Stimulated activated CD8-positive, alpha-beta memory T cell treated with anti-CD3 and anti-CD28 coated beads, Interleukin-15, amount 100 ng/mL, for 1 hour (primary cell): Measurements from ENCODE around the gene INAVA.

ENCODE experiments used
- DNase-seq: peaks from one replicate; pipeline ENCODE4 v3.0.0-alpha.2; 2020; ENCODE audit warnings: low read depth

INAVA gene, protein sequence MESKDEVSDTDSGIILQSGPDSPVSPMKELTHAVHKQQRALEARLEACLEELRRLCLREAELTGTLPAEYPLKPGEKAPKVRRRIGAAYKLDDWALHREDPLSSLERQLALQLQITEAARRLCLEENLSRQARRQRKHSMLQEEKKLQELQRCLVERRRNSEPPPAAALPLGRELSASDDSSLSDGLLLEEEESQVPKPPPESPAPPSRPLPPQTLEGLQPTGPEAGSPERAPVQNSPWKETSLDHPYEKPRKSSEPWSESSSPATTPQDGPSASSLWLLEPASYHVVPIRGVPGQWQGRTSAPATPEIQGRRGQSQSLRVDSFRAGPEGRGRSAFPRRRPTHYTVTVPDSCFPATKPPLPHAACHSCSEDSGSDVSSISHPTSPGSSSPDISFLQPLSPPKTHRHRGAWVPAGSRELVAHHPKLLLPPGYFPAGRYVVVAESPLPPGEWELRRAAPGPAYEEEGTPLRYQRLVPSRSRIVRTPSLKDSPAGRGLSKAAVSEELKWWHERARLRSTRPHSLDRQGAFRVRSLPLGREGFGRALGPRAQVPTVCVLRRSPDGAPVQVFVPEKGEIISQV

DNA sequence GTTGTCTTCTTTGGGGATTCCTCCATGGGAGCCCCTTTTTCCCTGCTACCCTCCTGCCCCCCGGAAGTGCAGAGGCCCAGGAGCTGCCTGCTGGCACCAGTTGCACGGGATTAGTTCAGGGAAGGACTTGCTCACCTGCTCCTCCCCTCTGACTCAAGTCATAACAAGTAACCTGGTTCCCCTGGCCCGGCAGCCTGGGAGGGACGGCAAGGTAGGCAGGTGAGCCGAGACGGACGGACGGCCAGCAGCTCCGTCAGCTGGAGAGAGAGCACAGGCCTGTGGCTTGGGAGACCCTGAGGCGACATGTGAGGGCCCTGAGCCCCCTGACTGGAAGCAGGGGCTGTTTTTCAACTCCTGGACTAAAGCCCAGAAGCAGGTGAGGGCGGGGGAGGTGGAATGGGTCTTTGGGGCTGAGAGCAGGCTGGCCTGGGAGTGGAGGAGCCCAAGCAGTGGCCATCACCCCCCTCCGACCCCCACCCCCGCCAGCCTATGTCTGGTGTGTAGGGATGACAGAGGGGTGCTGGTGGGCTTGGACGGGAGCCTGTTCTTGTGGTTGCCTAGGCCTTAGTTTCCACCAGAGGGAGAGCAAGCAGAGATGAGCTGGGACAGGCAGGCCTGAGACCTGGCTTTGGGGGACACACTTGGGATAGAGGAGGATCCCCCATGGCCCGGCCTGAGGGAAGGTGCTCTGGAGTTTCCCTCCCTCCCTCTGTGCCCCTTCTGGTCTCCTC, at the start of gene INAVA:
Gene INAVA (plus strand): TSS at position 189 of the 731 bp plus-strand sequence. CDS start 3,501 bp downstream, outside the sequence.
- DNase-seq, result no peak

- no peak for DNase-seq
Measured at GRCh38 chr1:200845360-200845759, 49.3 kb upstream of the INAVA start.

DNA sequence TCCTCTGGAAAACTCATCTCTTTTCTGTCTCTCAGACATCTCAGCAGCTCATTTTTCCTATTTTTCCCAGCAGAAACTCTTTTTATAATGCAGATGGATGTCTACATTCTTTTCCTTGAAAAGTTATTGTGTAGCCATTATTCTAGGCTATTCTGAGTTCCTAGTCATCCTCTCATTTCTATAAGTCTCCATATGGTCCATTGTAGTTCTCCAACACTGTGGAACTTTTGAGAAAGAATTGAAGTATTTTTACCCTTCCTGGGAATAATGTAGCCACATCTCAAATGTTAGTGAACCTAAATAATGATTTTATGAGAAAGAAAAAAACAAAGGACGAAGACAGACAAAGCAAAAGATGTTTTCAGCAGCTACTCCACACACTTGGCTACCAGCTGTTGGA, 48.3 kb upstream of the INAVA start:
- DNase-seq, result no peak

DNA sequence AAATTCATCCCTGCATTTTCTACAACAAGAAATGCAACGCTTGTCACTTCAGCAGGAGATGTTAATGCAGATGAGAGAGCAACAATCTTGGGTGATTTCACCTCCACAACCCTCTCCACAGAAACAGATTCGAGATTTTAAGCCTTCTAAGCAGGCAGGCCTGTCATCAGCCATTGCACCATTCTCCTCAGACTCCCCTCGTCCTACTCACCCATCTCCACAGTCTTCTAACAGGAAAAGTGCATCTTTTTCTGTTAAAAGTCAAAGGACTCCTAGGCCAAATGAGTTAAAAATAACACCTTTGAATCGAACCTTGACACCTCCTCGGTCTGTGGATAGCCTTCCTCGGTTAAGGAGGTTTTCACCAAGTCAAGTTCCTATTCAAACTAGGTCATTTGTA, 45.3 kb upstream of the INAVA start:
- DNase-seq, result no peak

- no peak for DNase-seq
Measured at GRCh38 chr1:200850554-200850953, 44.1 kb upstream of the INAVA start.

GRCh38 chr1:200856716-200857357, 37.9 kb upstream of the INAVA start:
- DNase-seq, result no peak

DNA sequence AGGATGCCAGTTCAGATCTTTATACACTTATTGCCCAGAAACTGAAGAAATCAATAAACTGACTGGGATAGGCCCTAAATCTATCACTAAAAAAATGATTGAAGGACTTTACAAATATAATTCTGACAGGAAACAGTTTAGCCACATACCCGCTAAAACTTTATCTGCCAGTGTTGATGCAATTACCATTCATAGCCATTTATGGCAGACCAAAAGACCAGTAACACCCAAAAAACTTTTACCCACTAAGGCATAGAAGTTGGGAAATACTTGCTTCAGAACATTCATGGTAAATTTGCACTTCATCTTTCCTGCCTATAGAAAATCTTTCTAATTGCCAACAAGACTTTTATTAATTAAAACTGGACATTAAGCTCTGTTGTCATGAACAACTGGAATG, 36.9 kb upstream of the INAVA start:
- DNase-seq, result no peak

- DNase-seq, result no peak
Measured at GRCh38 chr1:200861937-200862647, 32.6 kb upstream of the INAVA start.

DNA sequence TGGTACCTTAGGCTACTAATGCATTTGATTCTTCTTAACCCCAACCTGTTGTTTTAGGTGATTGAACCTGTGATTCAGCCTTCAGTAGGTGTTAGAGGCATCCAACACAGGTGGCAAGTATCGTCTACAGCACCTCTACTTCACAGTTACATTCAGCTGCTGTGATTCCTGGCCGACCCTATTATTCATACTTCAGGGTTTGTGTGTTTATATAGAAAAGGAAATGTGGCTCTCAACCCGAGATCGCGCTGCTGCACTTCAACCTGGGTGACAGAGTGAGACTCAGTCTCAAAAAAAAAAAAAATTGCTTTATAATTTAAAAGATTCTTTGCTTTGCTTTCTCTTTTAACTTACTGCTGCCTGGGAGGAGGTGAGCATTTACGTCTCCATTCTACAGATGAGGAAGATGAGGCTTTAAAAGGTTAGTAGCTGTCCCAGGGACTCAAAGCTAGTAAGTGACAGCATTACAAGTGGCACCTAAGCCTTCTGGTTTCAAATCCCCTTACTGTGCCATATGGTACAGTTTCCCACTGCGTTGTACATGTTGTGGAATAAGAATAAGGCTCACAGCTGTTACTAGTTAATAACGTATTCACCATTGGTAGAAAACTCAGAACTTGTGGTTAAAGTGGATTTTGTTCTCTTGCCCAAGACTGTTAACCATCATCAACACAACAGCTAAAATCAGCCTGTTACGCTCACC, 31.8 kb upstream of the INAVA start:
- DNase-seq, result no peak

- no peak for DNase-seq
Measured at GRCh38 chr1:200866116-200866515, 28.6 kb upstream of the INAVA start.

DNA sequence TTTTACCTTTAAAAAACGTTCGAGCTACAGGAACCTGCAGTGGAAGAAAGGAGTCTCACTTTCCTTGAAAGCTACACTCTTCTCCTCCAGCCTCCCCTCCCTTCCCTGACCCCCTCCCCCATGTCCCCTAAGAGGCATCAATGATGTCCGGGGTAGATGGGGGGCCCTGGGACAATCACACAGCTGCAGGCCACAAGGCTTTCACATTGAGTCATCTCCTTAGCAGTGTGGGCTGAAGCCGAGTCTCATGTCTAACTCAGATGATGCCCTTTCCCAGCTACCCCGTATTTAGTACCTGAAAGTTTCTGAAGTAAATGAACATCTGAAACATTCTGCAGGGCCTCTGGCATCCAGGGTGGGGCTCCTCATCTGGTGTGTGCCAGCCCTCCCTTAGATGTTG, 28.2 kb upstream of the INAVA start:
- no peak for DNase-seq

DNA sequence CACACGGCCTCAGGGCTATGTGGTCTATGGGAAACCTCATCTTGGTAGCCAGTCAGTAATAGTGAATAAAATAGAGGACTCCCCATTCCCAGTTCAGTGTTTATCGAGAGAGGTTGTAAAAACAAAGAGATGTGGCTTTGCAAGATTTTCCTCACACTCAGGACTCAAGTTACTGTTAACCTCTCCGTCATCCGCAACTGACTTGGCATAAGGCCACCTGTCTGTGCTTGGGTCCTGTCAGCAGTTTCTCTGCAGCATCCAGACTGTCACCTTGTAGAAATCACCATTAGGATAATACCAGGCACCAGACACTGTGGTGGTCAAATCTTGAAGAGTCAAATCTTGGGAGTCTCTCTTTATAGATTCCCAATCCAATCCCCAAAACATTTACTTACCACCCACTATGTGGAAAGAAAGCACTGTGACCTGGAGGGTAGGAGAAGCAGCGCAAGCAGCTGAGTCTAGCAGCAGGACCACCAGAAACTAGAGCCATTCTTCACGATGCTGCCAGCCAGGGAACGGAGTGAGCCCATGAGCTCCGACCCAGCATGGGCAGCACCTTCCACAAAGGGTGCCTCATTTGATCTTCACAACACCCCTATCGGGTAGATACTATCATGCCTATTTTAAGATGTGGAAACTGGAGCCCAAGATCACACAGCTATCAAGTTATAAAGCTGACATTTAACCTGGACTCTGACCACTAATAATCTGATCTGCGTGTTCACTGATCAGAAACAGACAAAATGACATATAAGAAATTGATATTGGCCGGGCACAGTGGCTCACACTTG, 27.5 kb upstream of the INAVA start:
- DNase-seq, result no peak

DNA sequence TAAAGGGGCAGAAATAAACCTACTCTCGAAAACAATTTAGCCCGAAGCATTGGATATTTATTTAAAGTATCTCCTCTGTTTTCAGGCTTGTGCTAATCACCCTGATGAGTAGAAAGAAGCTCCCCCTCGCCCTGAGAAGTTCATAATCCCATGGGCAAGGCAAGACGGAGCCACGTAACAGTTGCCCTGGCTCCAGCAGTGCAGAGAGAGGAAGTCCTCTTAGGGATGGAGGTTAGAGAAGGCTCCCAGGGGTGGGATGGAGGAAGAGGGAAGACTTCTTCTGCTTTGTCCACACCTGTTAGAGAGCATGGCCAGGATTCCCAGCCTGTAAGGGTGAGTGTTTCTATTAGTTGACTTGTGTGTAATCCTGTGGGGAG, 25.3 kb upstream of the INAVA start:
- no peak for DNase-seq

GRCh38 chr1:200869753-200870391, 24.8 kb upstream of the INAVA start:
- no peak for DNase-seq

GRCh38 chr1:200872446-200873115, 22.1 kb upstream of the INAVA start, which contains the start of gene GPR25:
Gene GPR25 (plus strand): TSS chr1:200872981. CDS start chr1:200873038, 57 bp downstream.
- DNase-seq, result no peak

GRCh38 chr1:200873116-200873670, 21.5 kb upstream of the INAVA start:
- no peak for DNase-seq

DNA sequence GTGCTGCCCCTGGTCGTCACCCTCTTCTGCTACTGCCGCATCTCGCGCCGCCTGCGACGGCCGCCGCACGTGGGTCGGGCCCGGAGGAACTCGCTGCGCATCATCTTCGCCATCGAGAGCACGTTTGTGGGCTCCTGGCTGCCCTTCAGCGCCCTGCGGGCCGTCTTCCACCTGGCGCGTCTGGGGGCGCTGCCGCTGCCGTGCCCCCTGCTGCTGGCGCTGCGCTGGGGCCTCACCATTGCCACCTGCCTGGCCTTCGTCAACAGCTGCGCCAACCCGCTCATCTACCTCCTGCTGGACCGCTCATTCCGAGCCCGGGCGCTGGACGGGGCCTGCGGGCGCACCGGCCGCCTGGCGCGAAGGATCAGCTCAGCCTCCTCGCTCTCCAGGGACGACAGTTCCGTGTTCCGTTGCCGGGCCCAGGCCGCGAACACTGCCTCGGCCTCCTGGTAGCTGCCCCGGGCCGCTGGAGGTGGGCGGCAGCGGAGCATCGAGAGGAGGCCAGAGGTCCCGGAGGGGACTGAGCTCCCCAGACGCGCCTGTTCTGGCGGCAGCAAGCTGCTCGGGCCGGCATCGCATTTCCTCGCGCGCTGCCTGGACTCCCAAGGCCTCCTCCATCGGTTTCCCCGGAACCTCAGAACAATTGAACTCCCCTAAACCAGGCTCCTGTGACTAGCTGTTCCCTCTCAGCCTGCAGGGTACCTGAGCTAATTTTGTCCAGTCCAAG, 20.9 kb upstream of the INAVA start:
- DNase-seq, result no peak

GRCh38 chr1:200874694-200875093, 20.0 kb upstream of the INAVA start:
- no peak for DNase-seq
